A673 (cell line): ENCODE measurements around the gene BEST1.

Source experiments
- CTCF ChIP-seq: fragments of 300-800, 200-600 bp; sonication (generic); conservative IDR thresholded peaks from 2 replicates; pipeline ENCODE4 v1.5.1; 2017; ENCODE audit warnings: low read depth, mild to moderate bottlenecking, antibody characterized with exemption, low read length, moderate library complexity, mixed read lengths
- EZH2 ChIP-seq: fragments of 200-600 bp; sonication (generic); IDR thresholded peaks from 2 replicates; pipeline ENCODE4 v1.6.1; 2017; ENCODE audit warnings: borderline replicate concordance, low read depth, mild to moderate bottlenecking, mixed read lengths, antibody characterized with exemption, low read length; ENCODE audit not compliant: poor library complexity, severe bottlenecking

- no peak for TF ChIP-seq CTCF
- TF ChIP-seq EZH2: no peak
These were observed 6.3 kb downstream of the BEST1 start for GRCh38 chr11:61956191-61957020.
